ENCODE measurements around the gene LRWD1. TPM values are rescaled to one million over a fixed set of nuclear protein-coding genes. Genes with fewer than 3 reads are reported as not detected.

The LRWD1 gene
- total and polyA plus RNA-seq, 2 of the 4 experiments (the other 2 are of a cell fraction), result 20.3 to 27.2 TPM

DNA sequence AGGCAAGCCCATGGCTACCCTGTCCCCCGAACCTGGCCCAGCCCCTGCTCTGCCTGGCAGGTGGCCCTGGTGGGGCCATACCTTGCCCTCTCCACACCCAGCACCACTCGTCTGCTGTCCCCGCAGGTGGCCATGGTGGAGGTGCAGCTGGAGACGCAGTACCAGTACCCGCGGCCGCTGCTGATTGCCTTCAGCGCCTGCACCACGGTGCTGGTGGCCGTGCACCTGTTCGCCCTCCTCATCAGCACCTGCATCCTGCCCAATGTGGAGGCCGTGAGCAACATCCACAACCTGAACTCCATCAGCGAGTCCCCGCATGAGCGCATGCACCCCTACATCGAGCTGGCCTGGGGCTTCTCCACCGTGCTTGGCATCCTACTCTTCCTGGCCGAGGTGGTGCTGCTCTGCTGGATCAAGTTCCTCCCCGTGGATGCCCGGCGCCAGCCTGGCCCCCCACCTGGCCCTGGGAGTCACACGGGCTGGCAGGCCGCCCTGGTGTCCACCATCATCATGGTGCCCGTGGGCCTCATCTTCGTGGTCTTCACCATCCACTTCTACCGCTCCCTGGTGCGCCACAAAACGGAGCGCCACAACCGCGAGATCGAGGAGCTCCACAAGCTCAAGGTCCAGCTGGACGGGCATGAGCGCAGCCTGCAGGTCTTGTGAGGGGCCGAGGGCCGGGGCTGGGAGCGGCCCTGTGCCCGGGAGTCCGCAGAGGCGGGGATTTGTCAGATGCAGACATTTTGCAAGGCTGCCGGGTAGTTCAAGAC lies 18.2 kb upstream of the LRWD1 start:
- H3K4me1 ChIP-seq (ENCODE audit: control insufficient read depth, insufficient read depth, low read length), result peaks cover 4% of the 10 kb centered on the region; the same call in 1 of the 2 replicates
- no peak overlapping the region for H3K27ac ChIP-seq (ENCODE audit: insufficient read depth, low read length)
- H2BK5ac ChIP-seq (ENCODE audit: low read depth, low read length, poor library complexity, severe bottlenecking), result no peak overlapping the region
- H3K4me3 ChIP-seq (ENCODE audit: insufficient read depth, low read depth, low read length), result no peak overlapping the region
- H3K79me1 ChIP-seq (ENCODE audit: low read depth in 1 of 2, low read length in 2 of 2), result peaks cover 0 to 17% of the 10 kb centered on the region in 2 experiments; a peak in 2 of 4 replicates
- no peak overlapping the region for H4K8ac ChIP-seq (ENCODE audit: low read depth in 2 of 2, low read length in 2 of 2)
- H4K20me1 ChIP-seq (ENCODE audit: insufficient read depth, low read length), result peaks cover 4% of the 10 kb centered on the region; the same call in 1 of the 2 replicates
- no peaks in the 10 kb centered on the region for H3K9me3 ChIP-seq (ENCODE audit: control insufficient read depth, insufficient read depth, low read length)
- H3K9ac ChIP-seq (ENCODE audit: low read depth, low read length), result no peak overlapping the region
- peaks cover 29% of the 10 kb centered on the region for H3K36me3 ChIP-seq (ENCODE audit: control insufficient read depth, insufficient read depth, low read length)
- dilution Hi-C loops (cut with HindIII; ENCODE audit: low sequenced_read_pairs, unreplicated experiment) (no loop called here), in situ Hi-C loops (cut with MboI; ENCODE audit: low sequenced_read_pairs) (no loop called here), intact Hi-C loops (cut with micrococcal nuclease) (no loop called here)
- H2AK9ac ChIP-seq (replicated peaks; ENCODE audit: low read depth, low read length, poor library complexity), result no peak overlapping the region
- no peak overlapping the region for H4K91ac ChIP-seq (ENCODE audit: insufficient read depth, low read depth, low read length)
- no peak overlapping the region for H4K5ac ChIP-seq (ENCODE audit: low read depth, low read length)
- no peak overlapping the region for H2AFZ ChIP-seq (replicated peaks; ENCODE audit: low read length, poor library complexity)
- H2BK15ac ChIP-seq (ENCODE audit: low read depth, low read length), result no peak overlapping the region
- no peak overlapping the region for H3K18ac ChIP-seq (ENCODE audit: low read depth, low read length)
- H3K56ac ChIP-seq (ENCODE audit: extremely low read depth, insufficient read depth, low read length), result no peak overlapping the region
- H3K4ac ChIP-seq (ENCODE audit: low read depth, low read length), result no peak overlapping the region
- ATAC-seq (ENCODE audit: low read depth) (no peak), DNase-seq (no peak)
- TF ChIP-seq BHLHE40 (IDR thresholded peaks at IDR 0.05; ENCODE audit: low read depth, low read length) (no peak), POLR2A (IDR thresholded peaks at IDR 0.05; ENCODE audit: low read depth, low read length) (no peak), SMC3 (IDR thresholded peaks at IDR 0.05; ENCODE audit: low read depth, low read length) (no peak), RAD21 (IDR thresholded peaks at IDR 0.05; ENCODE audit: low read length) (no peak), CEBPB (IDR thresholded peaks at IDR 0.05; ENCODE audit: low read depth, low read length) (no peak), USF2 (IDR thresholded peaks at IDR 0.05; ENCODE audit: low read depth, low read length) (no peak), FOS (IDR thresholded peaks at IDR 0.05; ENCODE audit: low read depth, low read length) (no peak), RFX5 (IDR thresholded peaks at IDR 0.05; ENCODE audit: low read depth, low read length) (no peak), CHD1 (IDR thresholded peaks at IDR 0.05; ENCODE audit: low read depth, low read length) (no peak), MAZ (IDR thresholded peaks at IDR 0.05; ENCODE audit: borderline replicate concordance, low read depth, low read length) (no peak)
- CTCF ChIA-PET, result no interaction called here
- H3K14ac ChIP-seq (replicated peaks; ENCODE audit: low read depth, low read length), result no peak overlapping the region
- WGBS, 2 experiments (ENCODE audit: extremely low coverage in 2 of 2, insufficient read length in 1 of 2), result 91% methylated on average over 20 of the region's 41 CpGs; no CpG with 5 or more reads in 1 of the 2 experiments
- H2BK120ac ChIP-seq (ENCODE audit: low read depth, low read length), result no peak overlapping the region
- POLR2A ChIA-PET (ENCODE audit: unreplicated experiment), result no interaction called here
- no peaks in the 10 kb centered on the region for H3K27me3 ChIP-seq (ENCODE audit: control insufficient read depth, insufficient read depth, low read length)
- BruUV-seq (replicated peaks), result no TSS peak
- H3K9me1 ChIP-seq (ENCODE audit: insufficient read depth, low read length), result no peaks in the 10 kb centered on the region; the same call in 1 of the 2 replicates
- no peak overlapping the region for H2BK20ac ChIP-seq (ENCODE audit: low read depth, low read length)
- no peak overlapping the region for H3K23ac ChIP-seq (ENCODE audit: low read depth, low read length)
- H3K4me2 ChIP-seq (ENCODE audit: low read depth, low read length), result no peak overlapping the region
- H2AK5ac ChIP-seq (ENCODE audit: low read depth, low read length), result no peak overlapping the region

All from IMR-90 (cell line).